GM10847 (cell line): ENCODE results near the gene BNC2.

Source experiments
- POLR2A ChIP-seq: IDR thresholded peaks from 2 replicates; pipeline ENCODE4 v1.6.1; 2011; ENCODE audit not compliant: insufficient read length; ENCODE audit errors: extremely low read depth

The BNC2 gene

GRCh38 chr9:16871336-16872151 is 1.1 kb upstream of the BNC2 start:
- no peak for TF ChIP-seq POLR2A

- no peak for TF ChIP-seq POLR2A
Observed at GRCh38 chr9:16869882-16870595, 431 bp downstream of the BNC2 start.

- no peak for TF ChIP-seq POLR2A
Observed at GRCh38 chr9:16869131-16869881, 1.2 kb downstream of the BNC2 start.

- no peak for TF ChIP-seq POLR2A
Observed at GRCh38 chr9:16868701-16869100, 1.8 kb downstream of the BNC2 start.

GRCh38 chr9:16867576-16868311 is 2.7 kb downstream of the BNC2 start:
- no peak for TF ChIP-seq POLR2A

GRCh38 chr9:16866587-16866986 is 3.9 kb downstream of the BNC2 start:
- no peak for TF ChIP-seq POLR2A

- no peak for TF ChIP-seq POLR2A
Observed at GRCh38 chr9:16864649-16865434, 5.6 kb downstream of the BNC2 start.

GRCh38 chr9:16848179-16848578 is 22.3 kb downstream of the BNC2 start:
- TF ChIP-seq POLR2A: no peak

GRCh38 chr9:16846986-16847385 is 23.5 kb downstream of the BNC2 start:
- TF ChIP-seq POLR2A: no peak

- no peak for TF ChIP-seq POLR2A
Observed at GRCh38 chr9:16846367-16846766, 24.1 kb downstream of the BNC2 start.

- no peak for TF ChIP-seq POLR2A
Observed at GRCh38 chr9:16834817-16835216, 35.7 kb downstream of the BNC2 start.

- no peak for TF ChIP-seq POLR2A
Observed at GRCh38 chr9:16833296-16833835, 37.1 kb downstream of the BNC2 start.

- TF ChIP-seq POLR2A: no peak
Observed at GRCh38 chr9:16832101-16832500, 38.4 kb downstream of the BNC2 start.

- TF ChIP-seq POLR2A: no peak
Observed at GRCh38 chr9:16830806-16831205, 39.7 kb downstream of the BNC2 start.
